Hindlimb muscle (tissue), 1 donor: ENCODE data around the gene ACSS1. TPM values are rescaled to one million over a fixed set of nuclear protein-coding genes. Genes with fewer than 3 reads are reported as not detected.
A peak's percentile ranks its signal among the peaks of the same experiment; 100 is the strongest.

ENCODE experiments used
- DNase-seq: peaks from one replicate; pipeline ENCODE4 v3.0.0-alpha.2; 2013
- polyA plus RNA-seq: library from polyadenylated mRNA; unstranded; fragments of 120-200 nt; gene quantifications from one replicate; pipeline ENCODE4 v1.2.1, GENCODE V29; 2013; ENCODE audit not compliant: insufficient read length

The ACSS1 gene
- polyA plus RNA-seq = 24.4 TPM

GRCh38 chr20:25058051-25058846, at the start of gene ACSS1:
Gene ACSS1 (minus strand): TSS chr20:25058139. CDS start chr20:25058102, 37 bp downstream.
- DNase-seq = peak; percentile 63

GRCh38 chr20:25103526-25103925, 45.6 kb upstream of the ACSS1 start:
- DNase-seq = no peak

GRCh38 chr20:25100914-25101313, 43.0 kb upstream of the ACSS1 start:
- no peak for DNase-seq

- DNase-seq = no peak
These were observed 41.7 kb upstream of the ACSS1 start for GRCh38 chr20:25099601-25100140.

- no peak for DNase-seq
These were observed 39.6 kb upstream of the ACSS1 start for GRCh38 chr20:25097498-25097897.

GRCh38 chr20:25090492-25091429, 32.8 kb upstream of the ACSS1 start:
- no peak for DNase-seq

- no peak for DNase-seq
These were observed 31.7 kb upstream of the ACSS1 start for GRCh38 chr20:25089662-25090061.

- no peak for DNase-seq
These were observed 31.2 kb upstream of the ACSS1 start for GRCh38 chr20:25089096-25089495.

- DNase-seq = no peak
These were observed 30.3 kb upstream of the ACSS1 start for GRCh38 chr20:25088267-25088666.

GRCh38 chr20:25087186-25087929, 29.4 kb upstream of the ACSS1 start:
- no peak for DNase-seq

GRCh38 chr20:25085756-25086495, 28.0 kb upstream of the ACSS1 start:
- DNase-seq = no peak

- DNase-seq = no peak
These were observed 26.8 kb upstream of the ACSS1 start for GRCh38 chr20:25084626-25085187.

- DNase-seq = no peak
These were observed 26.1 kb upstream of the ACSS1 start for GRCh38 chr20:25083773-25084625.

GRCh38 chr20:25083141-25083772, 25.3 kb upstream of the ACSS1 start:
- DNase-seq = no peak

GRCh38 chr20:25082498-25082873, 24.5 kb upstream of the ACSS1 start:
- DNase-seq = no peak

- DNase-seq = no peak
These were observed 24.0 kb upstream of the ACSS1 start, which contains the start of gene VSX1 for GRCh38 chr20:25081730-25082497. Gene VSX1 (minus strand): TSS chr20:25082141. CDS start chr20:25082096, 45 bp downstream.

- DNase-seq = peak; percentile 36
These were observed 23.3 kb upstream of the ACSS1 start for GRCh38 chr20:25081065-25081729.

GRCh38 chr20:25079171-25079570, 21.2 kb upstream of the ACSS1 start:
- no peak for DNase-seq
